Activated naive CD8-positive, alpha-beta T cell treated with anti-CD3 and anti-CD28 coated beads, Interleukin-2, amount 10 ng/mL, durations not matched to agents 7 days and 5 days (primary cell): ENCODE results near the gene PTBP3. TPM values are rescaled to one million over a fixed set of nuclear protein-coding genes. Genes with fewer than 3 reads are reported as not detected.

Experiments used
- ATAC-seq: fragments of 150-1000 bp; cut with Tn5 transposase; one replicate; pipeline ENCODE4 v1.10.0; 2021; ENCODE audit warnings: low read depth, moderate library complexity
- POLR2A ChIA-PET: fragments of 350-600 bp; sonication (Branson Sonifier 250); formaldehyde crosslinking; loops from one replicate; lab custom pipeline; 2021; ENCODE audit warnings: antibody characterized with exemption; lab: Charles Lee
- DNase-seq: peaks from one replicate; pipeline ENCODE4 v3.0.0; 2021
- H3K27ac Mint-ChIP-seq: one replicate; pipeline ENCODE4 v1.8.0; 2022; ENCODE audit warnings: mild to moderate bottlenecking, mixed read lengths
- H3K27me3 Mint-ChIP-seq: one replicate; pipeline ENCODE4 v1.8.0; 2022; ENCODE audit warnings: mild to moderate bottlenecking, moderate library complexity, mixed read lengths
- H3K36me3 Mint-ChIP-seq: one replicate; pipeline ENCODE4 v1.8.0; 2021; ENCODE audit warnings: mild to moderate bottlenecking, mixed read lengths
- H3K4me1 Mint-ChIP-seq: one replicate; pipeline ENCODE4 v1.8.0; 2021; ENCODE audit warnings: mixed read lengths
- H3K4me3 Mint-ChIP-seq: one replicate; pipeline ENCODE4 v1.8.0; 2022; ENCODE audit warnings: mild to moderate bottlenecking, moderate library complexity, mixed read lengths
- H3K9me3 Mint-ChIP-seq: one replicate; pipeline ENCODE4 v1.8.0; 2021; ENCODE audit warnings: mixed read lengths
- total RNA-seq, 2 experiments: library from RNA; stranded (reverse); gene quantifications; one replicate each; pipeline ENCODE4 v1.2.3, GENCODE V29; 2021

Gene PTBP3
- total RNA-seq, 2 experiments from 2014 or later: 144 to 155 TPM

- no peak overlapping the region for H3K4me3 Mint-ChIP-seq
- peaks cover 1% of the 10 kb centered on the region for H3K9me3 Mint-ChIP-seq
- no peak overlapping the region for H3K27ac Mint-ChIP-seq
- H3K27me3 Mint-ChIP-seq: peaks cover 4% of the 10 kb centered on the region
- POLR2A ChIA-PET: no interaction called here
- H3K4me1 Mint-ChIP-seq: peaks cover 28% of the 10 kb centered on the region
- DNase-seq: no peak
- peaks cover 3% of the 10 kb centered on the region for H3K36me3 Mint-ChIP-seq
- ATAC-seq: no peak
These were observed 17.8 kb upstream of the PTBP3 start for GRCh38 chr9:112351184-112351583.

- Mint-ChIP-seq H3K36me3 (peaks cover 3% of the 10 kb centered on the region), H3K9me3 (peaks cover 1% of the 10 kb centered on the region), H3K4me3 (peak overlapping the region; percentile 82), H3K27me3 (peaks cover 4% of the 10 kb centered on the region), H3K4me1 (peaks cover 13% of the 10 kb centered on the region), H3K27ac (peak overlapping the region; percentile 80)
- POLR2A ChIA-PET: no interaction called here
- ATAC-seq (no peak), DNase-seq (no peak)
These were observed 15.6 kb upstream of the PTBP3 start for GRCh38 chr9:112349008-112349333.

DNA sequence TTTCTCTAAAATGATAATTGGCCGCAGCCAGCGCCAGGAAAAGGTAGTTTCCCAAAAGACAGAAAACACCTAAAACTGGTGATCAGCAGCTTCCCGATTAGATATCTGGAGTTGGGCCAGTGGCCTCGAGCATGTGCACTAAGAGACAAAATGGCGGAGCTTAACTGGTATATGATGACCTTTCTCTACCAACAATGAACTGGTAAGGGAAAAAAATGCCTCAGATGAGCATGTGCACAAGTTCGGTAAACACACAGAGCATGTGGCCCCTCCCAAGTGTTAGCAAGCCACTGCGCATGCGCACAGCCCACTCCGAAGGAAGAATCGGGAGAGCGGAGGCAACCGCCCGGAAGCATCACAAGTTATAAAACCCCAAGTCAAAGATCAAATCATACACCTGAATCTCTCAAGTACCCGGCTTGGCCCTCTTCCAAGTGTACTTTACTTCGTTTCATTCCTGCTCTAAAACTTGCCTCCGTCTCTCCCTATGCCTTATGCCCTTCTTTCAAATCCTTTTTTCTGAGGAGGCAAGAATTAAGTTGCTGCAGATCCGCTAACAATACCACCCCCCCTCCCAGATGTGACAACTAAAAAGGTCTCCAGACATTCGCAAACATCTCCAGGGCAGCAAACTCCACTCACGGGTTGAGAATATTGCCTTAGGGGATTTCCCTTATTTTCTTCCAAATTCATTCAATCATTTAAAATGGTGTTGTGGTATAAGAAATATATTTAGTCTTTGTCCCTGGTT, 15.0 kb upstream of the PTBP3 start:
- H3K4me3 Mint-ChIP-seq: peak overlapping the region; percentile 82
- peaks cover 4% of the 10 kb centered on the region for H3K27me3 Mint-ChIP-seq
- POLR2A ChIA-PET: no interaction called here
- H3K4me1 Mint-ChIP-seq: peaks cover 12% of the 10 kb centered on the region
- peak overlapping the region; percentile 80 for H3K27ac Mint-ChIP-seq
- H3K36me3 Mint-ChIP-seq: peaks cover 3% of the 10 kb centered on the region
- DNase-seq (peak; percentile 78), ATAC-seq (peak; percentile 45)
- H3K9me3 Mint-ChIP-seq: peaks cover 1% of the 10 kb centered on the region

- peaks cover 5% of the 10 kb centered on the region for H3K27me3 Mint-ChIP-seq
- POLR2A ChIA-PET: no interaction called here
- H3K4me1 Mint-ChIP-seq: no peaks in the 10 kb centered on the region
- no peak overlapping the region for H3K4me3 Mint-ChIP-seq
- H3K36me3 Mint-ChIP-seq: no peaks in the 10 kb centered on the region
- DNase-seq (no peak), ATAC-seq (no peak)
- no peaks in the 10 kb centered on the region for H3K9me3 Mint-ChIP-seq
- H3K27ac Mint-ChIP-seq: no peak overlapping the region
These were observed 8.3 kb upstream of the PTBP3 start for GRCh38 chr9:112341730-112342129.

DNA sequence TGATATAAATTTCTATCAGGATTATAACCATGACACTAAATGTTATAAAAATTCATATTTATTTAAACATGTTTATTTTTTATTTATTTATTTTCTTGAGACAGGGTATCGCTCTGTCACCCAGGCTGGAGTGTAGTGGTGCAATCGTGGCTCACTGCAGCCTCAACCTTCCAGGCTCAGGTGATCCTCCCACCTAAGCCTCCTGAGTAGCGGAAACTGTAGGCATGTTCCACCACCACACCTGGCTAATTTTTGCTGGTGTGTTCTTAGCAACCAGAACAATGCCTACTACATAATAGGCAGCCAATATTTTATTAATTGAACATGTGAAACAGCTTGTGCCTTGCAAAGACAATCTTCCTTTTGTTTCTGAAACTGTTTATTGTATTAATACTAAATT, 6.5 kb upstream of the PTBP3 start:
- no peaks in the 10 kb centered on the region for H3K36me3 Mint-ChIP-seq
- H3K9me3 Mint-ChIP-seq: no peaks in the 10 kb centered on the region
- peaks cover 1% of the 10 kb centered on the region for H3K4me1 Mint-ChIP-seq
- DNase-seq (no peak), ATAC-seq (no peak)
- peaks cover 5% of the 10 kb centered on the region for H3K27me3 Mint-ChIP-seq
- POLR2A ChIA-PET: no interaction called here
- no peak overlapping the region for H3K4me3 Mint-ChIP-seq
- no peak overlapping the region for H3K27ac Mint-ChIP-seq

DNA sequence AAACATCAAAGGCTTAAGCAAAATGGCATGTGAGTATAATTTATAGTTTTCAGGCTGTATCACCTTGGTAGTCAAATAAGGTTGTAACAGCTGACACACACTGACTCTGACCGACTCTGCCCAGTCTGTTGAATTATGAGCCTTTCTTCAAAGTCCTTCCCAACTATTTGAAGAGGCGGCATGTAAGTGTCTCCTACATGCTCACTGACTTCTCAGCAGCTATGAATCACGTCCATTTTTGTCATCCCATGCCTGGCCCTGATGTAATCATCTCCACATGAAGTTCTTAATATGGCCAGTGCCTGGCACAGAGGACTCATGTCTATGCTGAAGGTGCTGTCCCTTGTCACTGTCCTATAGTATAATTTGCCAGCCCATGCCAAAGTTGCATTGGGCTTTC, 5.1 kb upstream of the PTBP3 start:
- Mint-ChIP-seq H3K4me1 (peaks cover 5% of the 10 kb centered on the region), H3K9me3 (no peaks in the 10 kb centered on the region), H3K4me3 (no peak overlapping the region), H3K36me3 (no peaks in the 10 kb centered on the region), H3K27me3 (peaks cover 5% of the 10 kb centered on the region), H3K27ac (no peak overlapping the region)
- POLR2A ChIA-PET: no interaction called here
- DNase-seq (no peak), ATAC-seq (no peak)

DNA sequence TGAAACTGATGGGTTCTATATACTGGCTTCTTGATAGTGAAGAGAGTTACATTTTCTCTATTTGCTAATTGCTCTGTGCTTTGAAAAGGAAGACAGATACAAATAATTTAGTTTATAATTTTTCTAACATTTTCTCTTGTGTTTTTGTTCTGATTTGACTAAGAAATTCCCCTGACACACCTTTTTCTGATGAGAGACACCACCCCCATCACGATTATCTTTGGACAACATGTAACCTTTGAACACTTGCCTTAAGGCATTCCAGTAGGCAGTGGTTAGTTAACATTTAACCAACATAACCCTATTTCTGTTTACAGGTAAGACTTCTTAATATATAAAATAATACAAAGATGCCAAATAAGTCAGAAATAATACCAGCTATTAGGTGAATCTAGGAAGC, 4.1 kb upstream of the PTBP3 start:
- H3K9me3 Mint-ChIP-seq: no peaks in the 10 kb centered on the region
- POLR2A ChIA-PET: no interaction called here
- H3K36me3 Mint-ChIP-seq: no peaks in the 10 kb centered on the region
- ATAC-seq (no peak), DNase-seq (no peak)
- no peak overlapping the region for H3K4me3 Mint-ChIP-seq
- peaks cover 5% of the 10 kb centered on the region for H3K27me3 Mint-ChIP-seq
- H3K27ac Mint-ChIP-seq: no peak overlapping the region
- peaks cover 5% of the 10 kb centered on the region for H3K4me1 Mint-ChIP-seq

DNA sequence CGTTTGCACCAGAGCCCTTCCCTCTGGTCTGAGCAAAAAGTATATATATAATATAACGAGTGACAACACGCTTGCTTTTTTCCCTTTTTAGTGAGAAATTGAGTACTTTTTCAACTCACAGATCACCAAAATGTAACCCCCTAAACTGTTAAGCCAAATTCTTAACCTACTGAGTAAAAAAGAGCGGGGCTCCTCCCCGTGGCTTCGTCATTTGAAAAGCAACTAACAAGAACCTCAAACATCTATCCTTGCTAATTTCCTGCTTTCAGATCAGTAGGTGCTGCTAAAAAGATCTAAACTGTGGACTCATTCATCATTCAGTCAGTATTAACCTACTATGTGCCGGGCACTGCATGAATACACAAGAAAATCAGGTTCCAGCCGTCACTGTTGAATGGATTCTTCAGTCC, 1.0 kb upstream of the PTBP3 start:
- POLR2A ChIA-PET: interaction anchor here (1.0 to 2.8 kb wide), 10 partner anchors 15 to 438 kb away, joined by 3 to 25 read pairs (median 4); partner anchors contain the start of genes HSDL2 and UGCG
- DNase-seq: no peak
- H3K4me1 Mint-ChIP-seq: peaks cover 25% of the 10 kb centered on the region
- no peaks in the 10 kb centered on the region for H3K36me3 Mint-ChIP-seq
- no peak for ATAC-seq
- H3K9me3 Mint-ChIP-seq: no peaks in the 10 kb centered on the region
- H3K27me3 Mint-ChIP-seq: peaks cover 4% of the 10 kb centered on the region
- peak overlapping the region; percentile 83 for H3K27ac Mint-ChIP-seq
- peak overlapping the region; percentile 92 for H3K4me3 Mint-ChIP-seq

DNA sequence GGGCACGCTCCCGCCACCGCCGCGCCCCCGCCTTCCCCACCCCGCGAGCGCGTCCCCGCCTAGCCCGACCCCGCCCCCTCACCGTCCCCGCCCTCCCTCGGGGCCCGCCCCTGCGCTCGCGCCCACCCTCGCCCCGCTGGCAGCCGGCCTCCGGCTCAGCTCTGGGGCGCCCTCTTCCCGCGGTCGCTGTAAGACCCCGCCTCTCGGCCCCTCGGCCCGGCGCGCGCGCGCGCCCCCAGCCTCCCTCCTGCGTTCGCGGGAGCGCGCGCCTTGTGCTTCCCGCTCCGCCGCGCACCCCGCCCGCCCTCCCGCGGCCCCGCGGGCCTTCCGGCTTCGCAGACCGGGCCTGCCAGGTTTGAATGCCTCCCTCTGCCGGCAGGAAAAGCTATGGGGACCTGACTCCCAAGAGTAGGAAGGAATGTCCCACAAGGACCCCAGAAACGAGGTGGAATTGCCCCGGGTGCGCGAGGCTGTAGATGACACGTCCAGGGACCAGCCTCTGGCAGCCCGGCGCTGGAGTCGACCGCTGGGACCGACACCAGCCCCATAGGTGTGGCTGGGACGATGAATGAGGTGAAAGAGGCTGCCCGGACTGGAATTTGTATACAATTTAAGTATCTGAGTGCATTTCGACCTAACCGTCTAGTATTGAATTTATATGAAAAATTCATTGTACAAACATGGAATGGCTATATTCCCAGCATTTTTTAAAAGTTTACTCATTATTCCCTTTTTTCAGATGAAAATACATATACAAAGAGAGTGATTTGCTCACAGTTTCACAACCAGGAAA, 416 bp upstream of the PTBP3 start:
- Mint-ChIP-seq H3K27me3 (peaks cover 1% of the 10 kb centered on the region), H3K36me3 (peaks cover 2% of the 10 kb centered on the region), H3K4me3 (peak overlapping the region; percentile 92), H3K9me3 (no peaks in the 10 kb centered on the region), H3K27ac (peak overlapping the region; percentile 83), H3K4me1 (peaks cover 25% of the 10 kb centered on the region)
- DNase-seq (peak; percentile 93), ATAC-seq (peak; percentile 84)
- POLR2A ChIA-PET: interaction anchor here (0.7 to 2.8 kb wide), 23 partner anchors 10 to 437 kb away, joined by 3 to 25 read pairs (median 4); partner anchors contain the start of genes HSDL2, KIAA1958, SNX30 and SUSD1

- no peak for DNase-seq
- Mint-ChIP-seq H3K9me3 (no peaks in the 10 kb centered on the region), H3K4me3 (peak overlapping the region; percentile 95), H3K27me3 (no peaks in the 10 kb centered on the region), H3K36me3 (peaks cover 8% of the 10 kb centered on the region), H3K27ac (peak overlapping the region; percentile 95), H3K4me1 (peaks cover 36% of the 10 kb centered on the region)
- POLR2A ChIA-PET: interaction anchor here (1.0 to 2.8 kb wide), 13 partner anchors 12 to 436 kb away, joined by 3 to 25 read pairs (median 5); partner anchors contain the start of genes HSDL2, SUSD1 and UGCG
- no peak for ATAC-seq
These were observed 794 bp downstream of the PTBP3 start for GRCh38 chr9:112332674-112332976.

DNA sequence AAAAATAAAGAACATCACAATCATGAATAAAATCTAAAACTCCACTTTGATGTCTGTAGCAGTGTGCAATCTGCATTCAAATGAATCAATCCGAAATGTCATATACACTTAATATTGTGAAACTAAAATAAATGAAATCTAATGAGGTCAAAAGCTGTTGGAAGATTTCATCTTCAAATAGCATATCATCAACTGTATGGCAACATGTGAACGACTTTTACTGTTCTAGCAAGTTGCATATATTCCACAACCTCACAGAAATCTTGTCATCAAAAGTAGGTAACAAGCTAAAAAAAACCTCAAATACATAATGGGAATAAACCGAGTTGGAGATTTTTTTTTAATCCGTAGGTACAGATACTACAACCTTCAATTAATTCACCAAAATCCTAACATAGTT, 1.2 kb downstream of the PTBP3 start:
- Mint-ChIP-seq H3K27ac (peak overlapping the region; percentile 95), H3K36me3 (peaks cover 8% of the 10 kb centered on the region), H3K4me3 (peak overlapping the region; percentile 95), H3K4me1 (peaks cover 37% of the 10 kb centered on the region), H3K27me3 (no peaks in the 10 kb centered on the region), H3K9me3 (no peaks in the 10 kb centered on the region)
- no peak for ATAC-seq
- no peak for DNase-seq
- POLR2A ChIA-PET: interaction anchor here (1.0 to 2.8 kb wide), 7 partner anchors 15 to 436 kb away, joined by 3 to 25 read pairs (median 8); partner anchors contain the start of genes HSDL2, SUSD1 and UGCG

DNA sequence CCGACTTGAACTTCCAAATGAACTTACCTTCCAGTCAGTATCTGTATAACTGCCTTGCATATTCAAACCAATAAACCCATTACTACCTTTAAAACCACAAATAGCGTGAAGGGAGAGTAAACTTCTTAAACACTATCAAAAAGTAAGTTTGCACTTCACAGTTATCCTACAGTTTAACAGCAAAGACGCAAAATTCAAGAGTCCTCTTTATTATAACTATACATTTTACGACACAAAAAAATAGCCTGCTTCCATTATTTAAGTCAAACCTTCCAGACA, 1.8 kb downstream of the PTBP3 start:
- Mint-ChIP-seq H3K27me3 (no peaks in the 10 kb centered on the region), H3K27ac (peak overlapping the region; percentile 95), H3K4me3 (peak overlapping the region; percentile 95), H3K9me3 (no peaks in the 10 kb centered on the region), H3K4me1 (peaks cover 37% of the 10 kb centered on the region), H3K36me3 (peaks cover 8% of the 10 kb centered on the region)
- DNase-seq (no peak), ATAC-seq (no peak)
- POLR2A ChIA-PET: interaction anchor here (1.0 to 2.8 kb wide), 5 partner anchors 14 to 435 kb away, joined by 3 to 25 read pairs (median 5); partner anchors contain the start of genes HSDL2 and UGCG

DNA sequence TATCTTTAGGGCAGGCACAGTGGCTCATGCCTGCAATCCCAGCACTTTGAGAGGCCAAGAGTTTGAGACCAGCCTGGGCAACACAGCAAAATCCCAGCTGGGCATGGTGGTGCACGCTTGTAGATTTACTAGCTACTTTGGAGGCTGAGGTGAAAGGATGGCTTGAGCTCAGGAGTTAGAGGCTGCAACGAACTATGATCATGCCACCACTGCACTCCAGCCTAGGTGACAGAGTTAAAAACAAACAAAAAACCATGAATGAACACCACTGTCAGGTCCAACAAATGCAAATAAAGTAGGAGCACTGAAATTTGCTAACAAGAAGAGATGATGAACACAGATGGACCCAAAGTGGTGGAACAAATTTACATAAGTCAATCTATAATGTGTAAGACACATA, 4.9 kb downstream of the PTBP3 start:
- H3K4me1 Mint-ChIP-seq: peaks cover 44% of the 10 kb centered on the region

More for the DNA sequence above, 4.9 kb downstream of the PTBP3 start:
- POLR2A ChIA-PET: interaction anchor here (1.1 to 1.4 kb wide), 2 partner anchors 16 to 155 kb away, joined by 3 read pairs; no protein-coding TSS in a partner anchor
- Mint-ChIP-seq H3K27ac (no peak overlapping the region), H3K4me3 (peak overlapping the region; percentile 47), H3K9me3 (peaks cover 4% of the 10 kb centered on the region), H3K27me3 (no peaks in the 10 kb centered on the region), H3K36me3 (peaks cover 28% of the 10 kb centered on the region)
- DNase-seq (no peak), ATAC-seq (no peak)
